Upper lobe of left lung (tissue), 6 donors: ENCODE data around the gene TAS1R3. TPM values are rescaled to one million over a fixed set of nuclear protein-coding genes. Genes with fewer than 3 reads are reported as not detected.
"Not testable (repeated sequence)": the region's sequence is repeated elsewhere in the genome, so short reads cannot be mapped to it uniquely, and the experiment has no call there.

Experiments used
- ATAC-seq, 2 donors: fragments of 200-7000 bp; cut with Tn5 transposase; one replicate each; pipeline ENCODE4 v1.9.1; 2022; ENCODE audit warnings: mild to moderate bottlenecking in 2 of 2, moderate library complexity in 2 of 2; ENCODE audit not compliant: low FRiP score in 2 of 2
- DNase-seq, 2 donors: peaks; one replicate each; pipeline ENCODE4 v3.0.0-alpha.2; 2019 to 2020
- H3K27ac ChIP-seq, 4 donors: fragments of 200-600 bp; sonication (generic); one replicate each; pipeline ENCODE4 v1.5.1; 2016 to 2019
- H3K27me3 ChIP-seq, 4 donors: fragments of 200-600 bp; sonication (generic); one replicate each; pipeline ENCODE4 v1.5.1; 2017 to 2019
- H3K36me3 ChIP-seq, 4 donors: fragments of 200-600 bp; sonication (generic); one replicate each; pipeline ENCODE4 v1.5.1; 2016 to 2019
- H3K4me1 ChIP-seq, 4 donors: fragments of 200-600 bp; sonication (generic); one replicate each; pipeline ENCODE4 v1.5.1; 2018 to 2019
- H3K4me3 ChIP-seq, 4 donors: fragments of 200-600 bp; sonication (generic); one replicate each; pipeline ENCODE4 v1.5.1; 2017 to 2019; ENCODE audit warnings: mild to moderate bottlenecking in 2 of 4, moderate library complexity in 1 of 4
- H3K9me3 ChIP-seq, 4 donors: fragments of 200-600 bp; sonication (generic); one replicate each; pipeline ENCODE4 v1.5.1; 2018 to 2019
- CTCF ChIP-seq, 6 experiments: fragments of 450-650 bp in 4 of 6; fragments of 200-600 bp in 2 of 6; sonication (generic) in 2 of 6; IDR thresholded peaks; one replicate each; pipeline ENCODE4 v1.5.1; 2016 to 2019; ENCODE audit warnings: antibody characterized with exemption in 6 of 6
- EP300 ChIP-seq, 4 donors: sonication (generic); formaldehyde crosslinking; IDR thresholded peaks; one replicate each; pipeline ENCODE4 v1.5.1; 2017; ENCODE audit warnings: antibody characterized with exemption in 4 of 4, control low read depth in 2 of 4
- POLR2A ChIP-seq, 4 donors: fragments of 450-650 bp; IDR thresholded peaks; one replicate each; pipeline ENCODE4 v1.5.1; 2016 to 2017; ENCODE audit warnings: antibody characterized with exemption in 4 of 4, mild to moderate bottlenecking in 2 of 4
- POLR2AphosphoS5 ChIP-seq, 2 donors: sonication (generic); formaldehyde crosslinking; IDR thresholded peaks; one replicate each; pipeline ENCODE4 v1.5.1; 2017; ENCODE audit warnings: antibody characterized with exemption in 2 of 2
- WGBS, 2 donors: methylation state at CpG; one replicate each; pipeline ENCODE4 v1.1.5; 2017 to 2018; 5-methylcytosine and 5-hydroxymethylcytosine counted together
- total RNA-seq, 6 donors: library from RNA; depleted of rRNA in 4 of 6; stranded (reverse); fragments of >200 nt in 4 of 6; gene quantifications; one replicate each; pipeline versions ENCODE4 v1.1.0 to v1.2.1, GENCODE V29; 2016 to 2021
- donor health status: DM: no; HTN: no; CAD: no; lungs with moderate emphysema.
- donor health status: DM: no; HTN: yes; CAD: no; lungs with severe emphysema.

Gene TAS1R3
- total RNA-seq, 6 donors from 2014 or later: 0.22 to 1.0 (median 0.79) TPM

- DNase-seq: no peak
- Histone ChIP-seq H3K4me1 (peaks cover 11 to 21% (median 17%) of the 10 kb centered on the region in 4 donors), H3K27me3 (no peaks in the 10 kb centered on the region), H3K36me3 (peaks cover 19 to 87% (median 67%) of the 10 kb centered on the region in 4 donors), H3K4me3 (no peak overlapping the region), H3K9me3 (no peaks in the 10 kb centered on the region), H3K27ac (no peak overlapping the region)
- TF ChIP-seq CTCF (IDR thresholded peaks at IDR 0.05): no peak
- TF ChIP-seq POLR2AphosphoS5 (IDR thresholded peaks at IDR 0.05): no peak
- no peak for TF ChIP-seq EP300 (IDR thresholded peaks at IDR 0.05)
- no peak for TF ChIP-seq POLR2A (IDR thresholded peaks at IDR 0.05)
- no peak for ATAC-seq
- WGBS, 2 donors: 93 to 97% methylated on average over 21 to 22 of the region's 23 CpGs
These were observed 16.3 kb upstream of the TAS1R3 start for GRCh38 chr1:1314678-1315335.

GRCh38 chr1:1315435-1315954, 15.6 kb upstream of the TAS1R3 start:
- no peak overlapping the region for H3K27ac ChIP-seq
- no peak overlapping the region for H3K4me3 ChIP-seq
- H3K27me3 ChIP-seq: no peaks in the 10 kb centered on the region
- TF ChIP-seq CTCF (IDR thresholded peaks at IDR 0.05): no peak
- TF ChIP-seq POLR2A (IDR thresholded peaks at IDR 0.05): no peak
- no peak for TF ChIP-seq EP300 (IDR thresholded peaks at IDR 0.05)
- no peak for TF ChIP-seq POLR2AphosphoS5 (IDR thresholded peaks at IDR 0.05)
- H3K4me1 ChIP-seq: peaks cover 9 to 16% (median 15%) of the 10 kb centered on the region in 4 donors
- peaks cover 19 to 89% (median 68%) of the 10 kb centered on the region in 4 donors for H3K36me3 ChIP-seq
- no peaks in the 10 kb centered on the region for H3K9me3 ChIP-seq
- DNase-seq: no peak
- WGBS, 2 donors: 81 to 85% methylated on average over 9 to 14 of the region's 26 CpGs
- ATAC-seq: no peak

- not testable (repeated sequence) for H3K27me3 ChIP-seq, H3K27ac ChIP-seq, DNase-seq, H3K4me3 ChIP-seq, H3K9me3 ChIP-seq, ATAC-seq
- peaks cover 11 to 23% (median 15%) of the 10 kb centered on the region in 4 donors for H3K4me1 ChIP-seq
- 89 to 92% methylated on average over 8 of the region's 8 CpGs for whole genome bisulfite sequencing, 2 donors
- peaks cover 15 to 87% (median 64%) of the 10 kb centered on the region in 4 donors for H3K36me3 ChIP-seq
These were observed 14.9 kb upstream of the TAS1R3 start for GRCh38 chr1:1316199-1316598.

GRCh38 chr1:1317420-1317819, 13.7 kb upstream of the TAS1R3 start:
- Histone ChIP-seq H3K9me3 (no peaks in the 10 kb centered on the region), H3K27ac (peak overlapping the region in 1 of 4 donors; percentile 51), H3K36me3 (peaks cover 13 to 77% (median 52%) of the 10 kb centered on the region in 4 donors), H3K4me3 (no peak overlapping the region), H3K4me1 (peaks cover 14 to 34% (median 20%) of the 10 kb centered on the region in 4 donors), H3K27me3 (no peaks in the 10 kb centered on the region)
- DNase-seq: no peak
- 85 to 87% methylated on average over 6 of the region's 6 CpGs for WGBS, 2 donors
- ATAC-seq: no peak
- TF ChIP-seq CTCF (IDR thresholded peaks at IDR 0.05): no peak
- TF ChIP-seq POLR2AphosphoS5 (IDR thresholded peaks at IDR 0.05): no peak
- no peak for TF ChIP-seq POLR2A (IDR thresholded peaks at IDR 0.05)
- TF ChIP-seq EP300 (IDR thresholded peaks at IDR 0.05): no peak

GRCh38 chr1:1318131-1318652, 12.9 kb upstream of the TAS1R3 start:
- Histone ChIP-seq H3K27ac (peak overlapping the region in 1 of 4 donors; percentile 51), H3K36me3 (peaks cover 7 to 70% (median 44%) of the 10 kb centered on the region in 4 donors), H3K4me1 (peaks cover 20 to 40% (median 25%) of the 10 kb centered on the region in 4 donors), H3K4me3 (no peak overlapping the region), H3K9me3 (no peaks in the 10 kb centered on the region), H3K27me3 (no peaks in the 10 kb centered on the region)
- peak; percentile 74 to 83 for ATAC-seq
- 69 to 70% methylated on average over 9 of the region's 9 CpGs for WGBS, 2 donors
- TF ChIP-seq CTCF (IDR thresholded peaks at IDR 0.05) (no peak), POLR2AphosphoS5 (IDR thresholded peaks at IDR 0.05) (no peak), EP300 (IDR thresholded peaks at IDR 0.05) (no peak), POLR2A (IDR thresholded peaks at IDR 0.05) (no peak)
- DNase-seq: peak in 1 of 2 donors; percentile 87
